ENCODE results near the gene SPRED2.

The SPRED2 gene

DNA sequence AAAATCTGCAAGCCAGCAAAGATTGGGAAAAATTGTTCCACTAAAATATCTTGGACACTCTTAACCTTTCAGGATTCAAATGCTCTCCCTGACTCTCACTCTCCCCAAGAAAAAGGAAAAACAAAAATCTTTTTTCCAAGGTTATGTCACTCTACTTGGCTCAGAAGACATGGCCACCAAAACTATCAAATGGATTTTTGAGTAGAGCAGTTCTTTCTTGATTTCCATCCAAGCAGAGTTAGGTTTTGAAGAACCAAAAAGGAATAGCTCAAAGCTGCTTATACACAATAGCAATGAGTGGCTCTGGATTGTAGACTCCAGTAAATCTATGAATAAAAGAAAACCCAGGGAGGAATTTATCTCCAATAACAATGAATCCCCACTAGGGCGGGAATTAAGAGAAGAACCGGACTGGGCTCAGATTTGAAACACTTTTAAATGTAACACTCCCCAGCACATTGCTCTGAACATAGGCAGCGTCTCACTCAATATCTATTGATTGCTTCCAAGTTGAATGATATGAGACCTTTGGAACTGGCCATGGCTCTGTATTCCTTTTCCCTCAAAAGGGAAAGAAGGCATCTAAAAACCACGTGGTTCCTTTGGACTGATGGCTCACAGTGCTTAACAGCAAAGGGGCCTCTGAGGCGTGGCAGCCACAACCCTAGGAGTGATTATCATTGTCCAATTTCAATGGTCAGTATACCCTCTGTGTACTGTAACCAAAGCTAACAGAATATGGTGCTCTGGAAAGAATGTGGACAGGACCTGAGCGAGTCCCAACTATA, 68.3 kb downstream of the SPRED2 start:
- DNase-seq: no peak

DNA sequence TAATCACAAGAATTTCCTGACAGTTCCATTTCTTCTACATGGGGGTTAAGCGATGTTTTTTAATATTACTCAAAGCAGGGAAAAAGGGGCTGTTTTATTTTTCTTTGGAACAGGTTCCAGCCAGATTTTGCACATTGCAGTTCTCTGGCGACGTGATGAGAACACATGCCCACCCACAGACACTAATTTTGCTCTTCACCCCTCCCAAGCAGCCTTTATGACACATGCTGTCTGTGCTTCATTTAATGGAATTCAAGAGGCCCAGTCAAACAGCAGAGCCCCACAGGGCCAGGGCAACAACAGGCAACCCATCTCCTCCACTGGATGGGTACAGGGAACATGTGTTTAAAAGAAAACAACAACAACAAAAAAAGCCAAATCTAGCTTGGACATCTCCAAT, 70.8 kb downstream of the SPRED2 start:
- DNase-seq: no peak

DNA sequence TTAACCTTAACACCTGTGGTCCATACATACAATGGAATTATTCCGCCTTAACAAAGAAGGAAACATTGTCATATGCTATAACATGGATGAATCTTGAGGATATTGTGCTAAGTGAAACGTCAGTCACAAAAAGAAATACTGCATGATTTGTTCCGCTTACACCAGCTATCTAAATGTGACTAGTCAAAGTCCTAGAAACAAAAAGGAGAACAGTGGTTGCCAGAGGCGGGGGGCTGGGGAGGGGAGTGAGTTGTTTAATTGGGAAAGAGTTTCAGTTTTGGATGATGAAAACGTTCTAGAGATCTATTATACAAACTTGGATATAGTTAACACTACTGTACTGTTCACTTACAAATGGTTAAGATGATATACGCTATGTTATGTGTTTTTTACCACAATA, 72.0 kb downstream of the SPRED2 start:
- no peak for DNase-seq

DNA sequence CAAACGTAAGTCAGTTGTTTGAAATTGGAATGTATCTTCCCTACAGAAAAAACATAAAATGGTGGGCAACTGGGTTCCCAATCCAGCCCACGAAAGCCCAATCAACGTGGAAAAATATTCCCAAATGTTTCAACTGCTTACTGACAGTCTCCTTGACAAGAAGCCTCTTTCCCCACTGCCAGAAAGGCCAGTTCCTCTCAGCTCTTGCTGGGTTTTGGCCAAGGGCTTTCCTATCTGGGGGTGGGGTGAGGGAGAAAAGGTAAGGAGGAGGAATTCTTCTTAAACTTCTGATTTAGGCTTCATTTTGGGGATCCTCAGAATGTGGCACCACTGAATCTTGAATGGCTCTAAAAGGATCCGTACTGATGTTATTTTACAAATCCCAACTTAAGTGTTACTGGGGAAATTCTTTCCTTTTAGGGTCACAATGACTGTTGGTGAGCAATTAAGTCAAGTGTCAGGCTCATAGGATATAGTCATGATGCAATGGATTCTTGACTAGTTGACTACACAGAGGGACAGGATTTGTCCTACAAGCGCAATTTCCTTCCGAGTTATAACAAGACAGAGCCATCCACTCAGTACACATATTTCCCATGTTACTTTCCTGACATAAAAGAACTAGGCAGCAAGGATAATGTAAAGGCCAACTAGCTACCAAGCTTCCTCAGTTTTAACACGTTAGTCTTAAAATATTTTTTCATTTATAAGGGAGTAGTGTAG, 73.6 kb downstream of the SPRED2 start:
- no peak for DNase-seq

DNA sequence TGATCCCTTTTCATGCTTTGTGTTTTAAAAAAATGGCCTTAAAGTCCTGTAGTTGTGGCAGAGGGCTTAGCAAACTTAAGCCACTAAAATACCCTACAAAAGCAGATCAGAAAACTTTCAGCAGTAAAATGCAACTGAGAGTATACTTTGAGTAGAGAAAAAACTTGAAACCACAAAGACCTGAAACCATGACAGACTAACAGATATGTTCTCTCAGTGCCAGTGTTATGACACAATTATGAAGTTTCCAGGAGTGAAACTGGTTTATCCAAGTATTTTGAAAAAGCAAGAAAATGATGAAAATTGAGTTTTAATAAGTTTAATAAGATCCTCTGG, 74.5 kb downstream of the SPRED2 start:
- DNase-seq: no peak

DNA sequence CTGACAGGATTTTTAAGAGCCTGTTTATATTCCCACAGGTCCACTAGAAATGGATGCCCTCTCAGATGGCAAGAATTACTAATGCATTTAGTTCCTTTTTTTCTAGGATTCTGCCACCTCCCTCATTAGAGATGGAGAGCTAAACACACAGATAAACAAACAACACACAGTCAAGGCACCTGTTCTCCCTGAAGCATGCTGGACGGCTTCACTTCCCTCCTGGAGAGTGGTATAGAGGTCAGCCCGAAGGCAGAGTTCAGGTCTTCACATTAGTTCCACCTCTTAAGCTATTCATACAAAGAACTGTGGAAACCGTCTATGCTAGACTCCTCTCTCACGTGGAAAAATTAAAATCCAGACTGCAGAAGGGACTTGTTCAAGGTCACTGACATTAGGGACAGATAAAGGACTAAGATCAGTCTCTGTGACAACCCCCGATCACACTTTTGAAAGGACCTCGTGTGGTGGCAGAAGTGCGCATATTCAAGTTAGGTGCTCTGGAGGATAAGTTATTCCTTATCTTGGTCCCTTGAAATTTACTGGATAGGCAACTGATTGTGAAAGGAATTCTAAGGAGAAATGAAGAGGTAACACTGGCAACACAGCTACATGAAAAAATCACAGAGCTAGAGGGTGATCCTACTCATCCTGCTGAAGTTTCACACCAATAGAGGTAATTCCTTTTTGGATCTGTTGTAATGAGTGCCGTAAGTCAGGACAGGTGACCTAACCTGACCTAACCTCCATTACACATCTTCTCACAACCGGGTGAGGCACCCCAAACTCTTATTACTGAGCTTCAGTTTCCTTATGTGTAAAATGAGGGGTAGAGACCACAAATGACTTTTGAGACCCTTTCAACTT, 75.1 kb downstream of the SPRED2 start:
- no peak for DNase-seq

DNA sequence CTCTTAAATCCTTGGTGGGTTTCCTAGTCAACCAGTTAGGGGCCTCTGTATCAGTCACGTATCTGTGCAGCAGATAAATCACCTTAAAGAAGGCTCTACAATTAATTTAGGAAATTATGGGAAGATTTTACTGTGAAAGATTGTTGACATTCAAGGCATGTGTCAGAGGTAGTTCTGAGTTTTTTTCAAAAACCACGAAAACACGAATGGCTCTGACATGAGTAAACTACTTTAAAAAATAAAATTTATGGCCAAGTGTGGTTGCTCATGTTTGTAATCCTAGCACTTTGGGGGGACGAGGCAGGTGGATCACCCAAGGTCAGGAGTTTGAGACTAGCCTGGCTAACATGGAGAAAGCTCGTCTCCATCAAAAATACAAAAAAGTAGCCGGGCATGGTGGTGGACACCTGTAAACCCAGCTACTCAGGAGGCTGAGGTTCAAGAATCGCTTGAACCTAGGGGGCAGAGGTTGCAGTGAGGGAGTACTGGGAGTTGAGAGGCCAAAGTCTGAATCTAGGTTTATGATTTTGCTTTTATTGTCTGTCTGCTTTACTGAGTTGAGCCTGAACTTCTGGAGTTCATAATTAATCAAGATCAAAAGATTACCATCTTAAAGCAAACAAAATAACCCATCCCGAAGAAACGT, 77.1 kb downstream of the SPRED2 start:
- DNase-seq: no peak

DNA sequence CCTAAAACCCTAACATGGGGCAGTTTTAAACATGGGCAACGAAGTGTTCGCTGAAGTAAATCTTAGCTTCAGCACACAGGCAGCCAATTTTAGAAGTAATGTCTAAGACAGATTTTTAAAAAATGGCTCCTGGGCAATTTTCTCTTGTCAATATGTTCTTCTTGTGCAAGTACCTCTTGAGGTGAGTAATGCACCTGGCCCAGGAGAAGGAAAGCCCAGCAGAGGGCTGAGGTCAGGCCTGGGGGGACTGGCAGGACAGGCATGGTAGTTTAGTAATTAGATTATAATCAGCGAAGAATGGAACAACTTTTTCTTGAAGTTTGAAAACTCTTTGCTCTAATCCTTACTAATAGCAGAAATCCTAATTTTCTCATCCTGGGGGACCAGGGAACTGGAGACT, 77.6 kb downstream of the SPRED2 start:
- DNase-seq: no peak

DNA sequence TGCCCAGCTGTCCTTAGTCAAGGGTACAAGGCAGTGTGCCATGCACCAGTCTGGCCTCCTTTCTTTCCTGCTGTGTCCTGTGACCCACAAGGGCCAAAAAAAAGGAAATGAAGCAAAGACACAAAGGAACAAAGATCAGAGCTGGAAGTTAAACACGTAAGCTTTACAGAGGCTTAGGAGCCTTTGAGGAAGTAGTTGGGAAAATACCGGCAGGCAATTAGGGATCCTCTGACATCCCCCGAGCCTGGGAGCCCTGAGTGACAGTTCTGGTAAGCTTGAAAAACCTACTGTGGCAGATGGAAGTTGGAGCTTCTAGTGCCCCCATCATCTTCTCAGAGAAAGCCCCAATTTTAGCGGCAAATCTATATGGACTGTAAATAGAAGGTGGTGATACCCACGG, 78.5 kb downstream of the SPRED2 start:
- DNase-seq: no peak

DNA sequence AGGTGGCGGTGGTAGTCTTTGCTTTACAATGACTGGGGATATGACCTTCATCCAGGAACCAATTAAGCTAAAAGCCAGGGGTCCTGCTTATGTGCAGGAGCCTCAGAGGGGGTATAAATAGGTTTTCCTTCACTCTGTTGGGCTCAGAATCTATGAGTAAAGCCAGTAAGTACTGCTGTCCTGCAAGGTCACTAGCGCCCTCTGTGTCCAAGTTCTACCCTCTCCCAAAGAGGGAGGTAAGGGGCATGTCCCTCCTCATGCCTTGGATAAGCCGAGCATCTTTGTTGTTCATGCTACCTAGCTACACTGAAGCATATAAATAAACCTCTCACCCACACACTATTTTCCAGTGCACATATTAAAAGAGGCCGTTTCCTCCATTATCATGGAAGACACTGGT, 79.4 kb downstream of the SPRED2 start:
- DNase-seq: no peak

DNA sequence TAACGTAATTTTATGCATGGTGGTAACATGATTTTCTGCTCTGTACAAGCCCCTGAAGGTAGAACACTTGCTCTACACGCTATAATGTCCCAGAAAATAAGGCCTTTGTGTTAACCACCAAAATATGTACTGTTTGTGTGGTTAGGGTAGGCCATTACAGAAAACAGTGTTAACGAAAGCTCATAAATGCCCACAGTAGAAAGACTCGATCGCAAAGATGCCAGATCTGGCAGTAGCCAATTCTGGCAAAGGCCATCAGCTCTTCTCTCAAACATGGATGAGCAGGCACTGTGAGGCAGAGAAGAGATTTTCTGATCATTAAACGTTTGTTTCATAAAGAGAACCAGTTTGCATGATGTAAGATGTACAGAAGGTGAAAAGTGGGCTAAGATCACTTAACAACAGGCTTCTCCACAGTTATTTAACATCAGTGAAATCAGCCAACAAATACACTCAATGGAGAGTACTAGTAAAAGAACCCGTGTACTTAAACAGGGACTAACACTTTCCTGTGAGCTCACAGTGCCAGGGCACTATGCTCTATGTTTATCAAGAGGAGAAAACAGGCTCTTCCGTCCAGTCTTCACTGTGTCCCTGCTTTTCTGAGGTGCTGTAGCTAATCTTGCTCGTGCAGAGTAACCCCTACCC, 80.3 kb downstream of the SPRED2 start:
- no peak for DNase-seq

DNA sequence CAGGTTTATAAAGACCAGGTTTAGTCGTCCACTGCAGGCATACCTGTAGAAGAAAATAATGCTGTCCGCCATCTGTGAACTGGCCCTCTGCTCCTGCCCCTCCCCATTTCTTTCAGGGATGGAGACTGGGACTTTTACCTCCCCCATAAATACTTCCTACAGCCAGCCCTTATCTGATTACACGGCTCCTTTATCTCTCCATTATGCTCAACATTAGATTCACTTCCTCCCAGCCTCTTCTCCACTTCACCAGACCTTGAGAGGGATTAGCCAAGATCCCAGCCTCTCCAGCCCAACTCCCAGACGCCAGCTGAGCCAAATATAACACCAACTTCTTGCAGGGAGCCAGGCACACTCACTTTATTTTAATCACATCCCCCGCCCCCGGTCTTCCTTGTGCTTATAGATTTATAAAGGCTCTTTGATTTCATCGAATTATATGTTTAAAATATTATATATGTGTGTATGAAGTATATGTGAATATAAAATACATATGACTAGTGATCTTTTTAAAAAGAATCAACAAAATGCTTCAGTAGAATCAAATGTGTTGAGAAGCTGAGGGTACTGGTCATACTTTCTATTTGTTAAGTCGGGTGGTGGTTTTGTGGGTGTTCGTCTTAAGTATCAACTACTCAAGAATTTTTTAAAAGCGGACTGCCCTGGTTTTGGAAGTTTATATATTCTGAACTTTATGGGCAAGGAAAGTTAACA, 81.0 kb downstream of the SPRED2 start:
- no peak for DNase-seq

DNA sequence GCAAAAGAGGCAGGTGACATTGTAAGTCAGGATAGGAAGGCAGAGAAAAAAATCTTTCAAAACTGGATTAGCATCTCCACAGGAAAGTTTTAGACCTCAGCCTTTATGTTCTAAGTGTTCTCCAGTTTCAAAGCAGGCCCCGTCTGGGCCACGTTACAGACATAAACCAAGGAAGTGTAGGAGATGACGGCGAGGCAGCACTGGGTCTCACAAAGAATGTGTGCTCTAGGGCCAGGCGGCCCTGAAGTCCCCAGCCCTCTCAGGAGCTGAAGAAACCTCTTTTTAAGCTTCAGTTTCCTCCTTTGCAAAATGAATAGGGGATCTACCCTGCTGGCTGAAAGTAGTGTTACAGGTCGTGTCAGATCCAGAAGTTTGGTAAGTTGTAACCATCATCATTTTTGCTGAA, 81.7 kb downstream of the SPRED2 start:
- DNase-seq: no peak

DNA sequence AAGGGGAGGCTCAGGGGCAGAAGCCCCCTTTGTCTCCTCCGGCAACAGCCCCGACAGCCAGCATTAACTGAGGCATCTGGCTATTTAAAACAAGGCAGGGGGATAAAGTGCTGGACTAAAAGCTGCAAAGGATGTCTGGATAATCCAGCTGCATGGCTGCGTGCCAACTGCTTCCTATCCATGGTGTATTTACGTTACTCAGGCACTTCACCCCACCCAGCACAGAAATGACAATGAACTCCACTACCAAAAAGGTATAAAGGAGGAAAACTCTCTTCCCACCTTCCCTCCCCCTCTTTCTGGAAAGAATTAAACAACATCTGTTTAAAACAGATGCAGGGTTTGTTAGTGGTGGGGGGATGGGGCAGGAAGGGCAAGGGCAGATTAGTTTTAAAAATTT, 82.5 kb downstream of the SPRED2 start:
- DNase-seq: peak; percentile 46

DNA sequence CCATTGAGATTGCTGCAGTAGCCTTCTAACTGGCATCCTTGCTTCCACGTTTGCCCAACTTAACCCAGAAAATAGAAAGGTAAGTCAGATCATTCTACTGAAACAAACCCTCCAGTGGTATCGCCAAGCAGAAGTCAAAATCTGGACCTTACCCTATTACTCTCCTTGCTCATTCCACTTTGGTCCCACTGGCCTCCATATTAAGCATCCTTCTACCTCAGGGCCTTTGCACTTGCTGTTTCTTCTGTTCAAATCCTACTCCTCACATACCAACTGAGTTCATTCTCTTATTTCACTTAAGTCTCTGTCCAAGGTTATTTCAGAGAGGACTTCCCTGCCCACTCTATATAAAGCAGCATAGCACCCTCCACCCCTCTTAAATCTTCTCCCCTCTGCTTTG, 84.5 kb downstream of the SPRED2 start:
- DNase-seq: no peak

DNA sequence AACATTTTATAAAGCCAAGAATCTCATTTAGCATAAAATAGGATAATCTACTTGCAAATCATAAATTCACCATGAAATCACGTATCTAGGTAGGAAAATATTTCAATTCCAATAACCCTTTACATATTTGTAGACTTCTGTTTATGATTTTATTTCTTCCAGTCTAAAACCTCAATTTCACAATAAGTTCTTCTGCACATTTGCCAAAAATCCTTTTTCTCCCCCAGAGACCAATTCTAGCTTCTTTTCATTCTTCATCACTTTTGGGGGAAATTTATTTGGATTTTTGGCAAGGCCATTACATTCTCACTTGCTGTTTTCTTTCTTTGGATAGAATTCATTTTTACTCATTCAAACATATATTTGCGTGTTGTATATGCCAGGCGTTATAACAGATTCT, 86.8 kb downstream of the SPRED2 start:
- no peak for DNase-seq

DNA sequence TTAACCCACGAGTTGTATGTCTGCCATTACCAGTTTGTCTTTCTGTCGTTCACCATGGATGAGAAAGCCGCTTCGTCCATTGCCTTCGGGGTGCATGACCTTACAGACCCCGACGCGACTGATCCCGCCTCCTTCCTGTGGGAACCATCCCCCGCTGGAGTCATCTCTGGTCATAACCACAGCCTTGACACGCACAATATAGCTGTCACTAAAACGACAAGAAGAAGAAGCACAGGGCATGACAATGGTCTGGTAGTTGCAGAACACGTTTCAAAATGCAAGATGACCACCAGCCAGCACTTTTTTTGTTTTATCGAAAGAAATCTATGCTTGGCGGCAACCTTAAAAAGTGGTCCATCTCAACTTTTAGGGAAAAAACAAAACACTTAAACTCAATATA, 87.7 kb downstream of the SPRED2 start:
- no peak for DNase-seq

DNA sequence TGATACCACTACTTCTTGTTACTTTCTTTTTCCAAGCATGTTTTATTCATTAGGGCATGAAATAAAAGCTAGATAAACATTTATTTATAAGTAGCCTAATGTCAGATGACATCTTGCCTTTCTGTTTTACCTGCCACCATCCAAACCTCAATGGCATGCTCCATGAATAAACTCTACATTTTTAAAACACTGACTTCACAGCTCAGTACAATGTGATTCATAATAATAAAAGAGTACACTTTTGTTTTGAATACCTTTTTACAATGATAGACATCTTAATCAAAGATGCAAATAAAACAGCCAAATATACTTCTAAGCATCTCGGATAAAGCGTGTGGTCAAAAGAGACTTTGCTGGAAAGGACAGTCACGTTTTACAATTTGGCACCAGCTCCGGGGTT, 88.2 kb downstream of the SPRED2 start:
- no peak for DNase-seq

DNA sequence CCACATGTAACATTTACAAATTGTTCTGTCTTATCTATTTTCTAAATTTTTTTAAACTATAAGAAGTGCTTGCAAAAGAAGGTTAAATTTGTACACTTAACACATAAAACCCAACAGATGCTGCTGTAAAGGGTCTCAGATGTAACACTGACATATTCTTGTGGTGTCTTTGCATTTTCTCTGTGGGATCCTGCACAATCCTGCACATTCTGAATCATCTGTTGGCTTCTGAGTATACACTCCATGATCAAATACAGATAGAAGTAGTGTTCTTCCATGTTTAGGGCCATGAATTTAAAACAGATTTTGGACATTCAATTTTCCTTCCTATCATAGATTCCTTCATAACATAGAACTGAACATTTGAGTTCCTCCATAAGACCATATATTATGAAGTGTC, 89.0 kb downstream of the SPRED2 start:
- no peak for DNase-seq

DNA sequence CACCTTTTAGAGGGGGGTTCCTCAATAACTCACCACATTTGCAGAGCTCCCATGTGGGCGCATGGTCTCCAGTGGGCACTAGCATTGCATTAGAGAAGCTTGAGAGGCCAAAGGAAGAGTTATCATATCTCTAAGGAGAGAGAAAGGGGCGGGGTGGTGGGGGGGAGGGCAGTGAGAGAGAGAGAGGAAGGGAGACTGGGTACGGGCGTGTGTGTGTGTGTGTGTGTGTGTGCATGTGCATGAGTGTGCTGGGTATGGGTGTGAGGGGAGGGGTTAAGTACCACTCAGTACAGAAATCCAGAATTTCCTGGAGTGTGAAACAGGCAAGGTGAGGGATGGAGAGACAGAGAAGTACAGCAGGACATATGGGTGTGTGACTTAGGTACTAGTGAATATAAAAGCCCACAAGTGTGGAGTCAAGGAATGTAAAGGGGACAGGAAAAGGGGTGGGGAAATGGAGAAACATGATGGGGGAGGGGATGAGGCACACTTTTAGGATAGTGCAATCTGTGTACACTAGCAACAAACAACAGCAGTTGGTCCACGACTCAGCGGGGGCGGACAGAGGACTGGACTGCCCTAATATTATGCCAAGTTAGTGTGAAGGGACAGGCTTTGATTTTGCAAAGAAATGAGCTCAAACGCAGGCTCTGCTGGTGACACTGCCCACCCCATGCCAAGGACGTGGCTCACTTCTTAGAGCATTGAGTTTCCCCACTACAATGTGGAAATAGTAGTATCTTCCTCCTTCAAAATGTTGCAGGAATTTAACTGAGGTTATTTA, 91.3 kb downstream of the SPRED2 start:
- DNase-seq: no peak

DNA sequence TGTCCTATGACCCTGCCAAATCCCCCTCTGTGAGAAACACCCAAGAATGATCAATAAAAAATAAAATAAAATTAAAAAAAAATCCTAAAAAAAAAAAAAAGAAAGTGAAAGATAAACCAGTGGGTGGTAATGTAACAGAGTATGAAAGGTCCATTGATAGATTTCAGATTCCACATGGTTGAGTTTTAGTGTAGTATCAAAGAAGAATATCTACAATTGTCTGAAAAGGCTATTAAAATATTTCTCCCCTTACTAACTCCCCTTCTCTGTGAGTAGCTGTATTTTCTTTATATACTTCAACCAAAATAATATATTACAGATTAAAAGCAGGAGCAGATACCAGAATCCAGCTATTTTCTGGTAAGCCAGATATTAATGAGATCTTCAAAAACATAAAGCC, 92.8 kb downstream of the SPRED2 start:
- no peak for DNase-seq

Data from NCI-H1092 treated with DMSO at 0.1 percent for 48 hours (cell line).